Uterus (tissue), 4 donors: ENCODE measurements around the gene WDR46. TPM values are rescaled to one million over a fixed set of nuclear protein-coding genes. Genes with fewer than 3 reads are reported as not detected.

Experiments
- DNase-seq, 2 donors: peaks; one replicate each; pipeline ENCODE4 v3.0.0-alpha.2; 2019 to 2020
- H3K27ac ChIP-seq, 2 donors: fragments of 200-600 bp; sonication (generic); 1 replicate in 1 of 2; 2 replicates in 1 of 2; pipeline ENCODE4 v1.5.1; 2016 to 2018
- H3K27me3 ChIP-seq, 2 donors: fragments of 200-600 bp; sonication (generic); one replicate each; pipeline ENCODE4 v1.5.1; 2018 to 2019; ENCODE audit warnings: control low read depth in 1 of 2
- H3K36me3 ChIP-seq, 2 donors: fragments of 200-600 bp; sonication (generic); one replicate each; pipeline ENCODE4 v1.5.1; 2019; ENCODE audit warnings: control low read depth in 1 of 2
- H3K4me1 ChIP-seq, 2 donors: fragments of 200-600 bp; sonication (generic); one replicate each; pipeline ENCODE4 v1.5.1; 2018 to 2019; ENCODE audit warnings: control low read depth in 1 of 2
- H3K4me3 ChIP-seq, 2 donors: fragments of 200-600 bp; sonication (generic); 1 replicate in 1 of 2; 2 replicates in 1 of 2; pipeline ENCODE4 v1.5.1; 2018 to 2019; ENCODE audit warnings: mild to moderate bottlenecking in 1 of 2
- H3K9me3 ChIP-seq, 2 donors: fragments of 200-600 bp; sonication (generic); one replicate each; pipeline ENCODE4 v1.5.1; 2019; ENCODE audit warnings: control low read depth in 1 of 2
- POLR2A ChIP-seq, 2 donors: fragments of 450-650 bp; IDR thresholded peaks; one replicate each; pipeline ENCODE4 v1.6.1; 2016; ENCODE audit warnings: antibody characterized with exemption in 2 of 2, mild to moderate bottlenecking in 1 of 2, moderate library complexity in 1 of 2
- intact Hi-C: fragments of 100-400 bp; cut with DNase I; formaldehyde crosslinking; loops from one replicate; pipeline ENCODE4 v1.15.1; 2023; ENCODE audit warnings: low total_unique reads
- total RNA-seq, 4 donors: library from RNA; depleted of rRNA in 3 of 4; stranded (reverse); fragments of >200 nt in 3 of 4; gene quantifications; one replicate each; pipeline versions ENCODE4 v1.1.0 to v1.2.4, GENCODE V29; 2014 to 2023
- TF ChIP-seq, protein P1 (sequence below), 4 experiments: fragments of 200-600 bp in 2 of 4; fragments of 450-650 bp in 2 of 4; sonication (generic) in 2 of 4; IDR thresholded peaks; one replicate each; pipeline ENCODE4 v1.5.1; 2016 to 2019; ENCODE audit warnings: antibody characterized with exemption in 4 of 4, mild to moderate bottlenecking in 2 of 4, moderate library complexity in 1 of 4
- donor health status: DM: yes; HTN: yes; CAD: no.

WDR46 gene
- total RNA-seq, 4 donors from 2014 or later, result 17.9 to 60.3 (median 31.7) TPM

DNA sequence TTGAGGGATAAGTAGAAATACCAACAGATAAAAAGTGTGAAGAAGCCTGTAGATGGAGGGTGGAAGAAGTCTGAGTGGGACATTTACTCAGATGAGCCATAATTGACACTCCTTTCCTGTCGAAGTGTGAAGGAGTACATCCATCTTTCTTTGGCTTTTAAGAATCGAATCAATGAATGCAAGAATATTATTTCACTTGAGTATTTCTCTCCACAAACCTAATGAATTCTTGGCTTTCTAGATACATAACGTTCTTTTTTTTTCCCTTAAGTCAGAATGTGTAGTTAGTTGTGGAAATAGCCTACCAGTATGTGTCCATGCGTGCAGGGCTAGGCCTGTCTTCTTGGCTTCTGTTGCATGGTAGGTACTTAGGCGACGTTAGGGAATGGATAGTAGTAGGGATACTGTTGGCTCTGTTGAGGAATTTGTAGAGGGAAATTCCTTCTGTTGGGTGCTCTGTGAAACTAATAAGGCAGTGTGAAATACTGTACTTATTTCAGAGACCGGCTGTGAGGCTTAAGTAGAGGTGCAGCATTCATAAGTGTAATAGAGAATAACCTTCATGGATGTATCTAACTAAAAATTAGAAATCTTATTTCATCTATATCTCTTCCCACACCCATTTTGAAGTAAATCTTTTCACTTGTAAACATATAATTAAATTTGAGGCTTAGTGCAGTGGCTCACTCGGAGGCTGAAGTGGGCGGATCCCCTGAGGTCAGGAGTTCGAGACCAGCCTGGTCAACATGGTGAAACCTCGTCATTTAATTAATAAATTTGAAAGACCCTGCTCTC, 15.7 kb downstream of the WDR46 start:
- no peak for DNase-seq
- intact Hi-C loops, result no loop called here
- Histone ChIP-seq H3K27me3 (no peaks in the 10 kb centered on the region), H3K9me3 (no peaks in the 10 kb centered on the region), H3K36me3 (no peaks in the 10 kb centered on the region), H3K4me1 (peaks cover 5 to 7% of the 10 kb centered on the region in 2 donors), H3K27ac (peak overlapping the region in 1 of 2 donors; percentile 40), H3K4me3 (no peak overlapping the region)
- TF ChIP-seq, protein P1, sequence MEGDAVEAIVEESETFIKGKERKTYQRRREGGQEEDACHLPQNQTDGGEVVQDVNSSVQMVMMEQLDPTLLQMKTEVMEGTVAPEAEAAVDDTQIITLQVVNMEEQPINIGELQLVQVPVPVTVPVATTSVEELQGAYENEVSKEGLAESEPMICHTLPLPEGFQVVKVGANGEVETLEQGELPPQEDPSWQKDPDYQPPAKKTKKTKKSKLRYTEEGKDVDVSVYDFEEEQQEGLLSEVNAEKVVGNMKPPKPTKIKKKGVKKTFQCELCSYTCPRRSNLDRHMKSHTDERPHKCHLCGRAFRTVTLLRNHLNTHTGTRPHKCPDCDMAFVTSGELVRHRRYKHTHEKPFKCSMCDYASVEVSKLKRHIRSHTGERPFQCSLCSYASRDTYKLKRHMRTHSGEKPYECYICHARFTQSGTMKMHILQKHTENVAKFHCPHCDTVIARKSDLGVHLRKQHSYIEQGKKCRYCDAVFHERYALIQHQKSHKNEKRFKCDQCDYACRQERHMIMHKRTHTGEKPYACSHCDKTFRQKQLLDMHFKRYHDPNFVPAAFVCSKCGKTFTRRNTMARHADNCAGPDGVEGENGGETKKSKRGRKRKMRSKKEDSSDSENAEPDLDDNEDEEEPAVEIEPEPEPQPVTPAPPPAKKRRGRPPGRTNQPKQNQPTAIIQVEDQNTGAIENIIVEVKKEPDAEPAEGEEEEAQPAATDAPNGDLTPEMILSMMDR (IDR thresholded peaks at IDR 0.05), result no peak
- TF ChIP-seq POLR2A (IDR thresholded peaks at IDR 0.05), result no peak

DNA sequence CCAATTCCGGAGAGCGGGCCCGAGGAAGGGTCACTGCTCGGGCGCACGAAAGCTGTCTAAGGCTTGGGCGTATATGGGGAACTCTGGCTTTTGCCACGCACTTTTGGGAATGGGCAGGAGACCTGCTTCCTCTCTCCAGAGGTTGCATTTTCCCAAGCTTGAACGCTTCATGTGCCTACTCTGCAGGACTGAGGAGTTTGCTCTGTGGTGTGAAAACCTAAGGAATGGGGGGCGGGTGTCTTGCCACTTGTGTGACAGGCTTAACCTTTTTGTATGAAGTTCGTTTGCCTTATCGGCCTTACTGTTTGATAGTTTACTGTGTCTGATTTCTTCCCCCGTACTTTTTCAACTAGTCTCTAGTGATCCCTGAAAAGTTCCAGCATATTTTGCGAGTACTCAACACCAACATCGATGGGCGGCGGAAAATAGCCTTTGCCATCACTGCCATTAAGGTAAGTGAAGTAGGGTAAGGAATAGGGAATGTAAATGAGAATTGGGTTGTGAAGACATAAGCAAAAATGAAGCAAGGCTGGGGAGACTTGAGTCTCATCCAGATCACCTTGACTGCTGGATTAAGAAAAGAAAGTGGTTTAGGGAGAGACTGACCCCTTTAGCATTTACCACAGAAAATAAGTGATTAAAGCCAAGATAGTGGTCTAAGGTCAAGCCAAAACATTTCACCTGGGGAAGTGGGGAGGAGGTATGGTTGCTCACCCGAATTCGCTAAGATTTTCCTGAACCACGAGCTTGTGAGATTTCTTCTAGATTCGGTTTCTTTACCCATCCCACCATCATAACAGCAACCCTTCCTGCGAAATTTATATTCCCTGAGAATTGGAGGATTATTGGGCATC, 16.5 kb downstream of the WDR46 start:
- no peaks in the 10 kb centered on the region for H3K9me3 ChIP-seq
- intact Hi-C loops, result no loop called here
- peak overlapping the region; percentile 54 to 72 for H3K4me3 ChIP-seq
- peaks cover 5 to 7% of the 10 kb centered on the region in 2 donors for H3K4me1 ChIP-seq
- H3K27me3 ChIP-seq, result no peaks in the 10 kb centered on the region
- peak overlapping the region; percentile 40 to 94 for H3K27ac ChIP-seq
- no peak for DNase-seq
- TF ChIP-seq, protein P1 (IDR thresholded peaks at IDR 0.05), result no peak
- TF ChIP-seq POLR2A (IDR thresholded peaks at IDR 0.05), result no peak
- no peaks in the 10 kb centered on the region for H3K36me3 ChIP-seq

DNA sequence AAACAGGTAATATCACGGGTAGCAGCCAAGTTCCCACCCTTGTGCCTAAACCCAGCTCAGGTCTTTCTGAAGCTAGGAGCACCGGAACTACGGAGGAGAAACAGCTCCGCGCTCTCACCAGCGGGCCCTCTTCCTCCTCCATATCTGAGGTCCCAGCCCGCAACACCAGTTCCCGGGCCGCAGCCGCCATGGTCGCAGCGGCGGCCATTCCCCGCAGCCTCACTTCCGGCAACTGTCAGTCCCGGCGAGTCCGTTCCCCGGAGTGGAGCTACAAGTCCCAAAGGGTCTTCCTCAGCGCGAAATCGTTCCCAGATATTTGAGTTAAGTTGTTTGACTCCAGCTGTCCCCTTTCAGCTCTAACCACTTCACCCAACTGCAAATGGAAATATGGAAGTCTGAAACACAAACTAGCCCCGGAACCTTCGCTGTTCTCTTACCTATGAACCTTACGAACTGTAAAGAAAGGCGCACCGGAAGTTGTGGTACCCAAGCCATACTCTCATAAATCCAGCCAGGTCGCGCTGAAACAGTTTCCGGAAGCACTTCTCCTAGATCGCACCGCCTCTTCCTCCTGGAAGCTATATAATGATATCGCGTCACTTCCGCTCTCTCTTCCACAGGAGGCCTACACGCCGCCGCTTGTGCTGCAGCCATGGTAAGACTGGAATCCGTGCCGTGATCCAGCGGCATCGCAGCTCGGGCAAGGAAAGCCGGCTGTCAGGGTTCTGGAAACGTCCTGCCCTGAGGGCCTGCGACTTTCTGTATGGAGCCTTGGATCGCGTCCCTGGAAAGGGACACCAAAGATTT, 17.4 kb downstream of the WDR46 start, which contains the start of the genes RPS18 and VPS52:
Gene RPS18 (plus strand): TSS at position 608 of the 807 bp plus-strand sequence. CDS start 45 bp downstream, at position 653.
Gene VPS52 (minus strand): TSS at position 409 of the 807 bp plus-strand sequence. CDS start 201 bp downstream, at position 208.
- Histone ChIP-seq H3K4me3 (peak within 1 kb of the TSS; percentile 54 to 72), H3K4me1 (peaks cover 4 to 7% of the 10 kb centered on the region in 2 donors)
- intact Hi-C loops, result no loop called here

DNA sequence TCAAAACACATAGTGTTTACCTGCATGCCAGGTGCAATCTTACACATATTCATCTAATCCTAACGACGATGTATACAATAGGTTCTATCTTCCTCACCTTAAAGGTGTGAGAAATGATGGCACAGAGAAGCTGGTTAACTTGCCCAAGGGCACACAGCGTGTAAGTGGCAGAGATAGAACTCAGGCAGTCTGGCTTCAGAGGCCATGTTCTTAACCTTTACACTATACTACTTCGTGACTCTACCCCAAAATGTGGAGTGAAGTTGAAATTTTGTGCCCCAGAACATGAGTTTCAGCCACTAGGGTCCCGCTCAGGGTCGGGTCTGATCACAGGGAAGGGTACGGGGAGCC, 17.9 kb downstream of the WDR46 start:
- H3K4me1 ChIP-seq, result peaks cover 0 to 7% of the 10 kb centered on the region in 2 donors
- no peak for TF ChIP-seq POLR2A (IDR thresholded peaks at IDR 0.05)
- TF ChIP-seq, protein P1 (IDR thresholded peaks at IDR 0.05), result no peak
- no peaks in the 10 kb centered on the region for H3K9me3 ChIP-seq
- H3K27me3 ChIP-seq, result no peaks in the 10 kb centered on the region
- H3K4me3 ChIP-seq, result peak overlapping the region; percentile 54 to 72
- DNase-seq, result no peak
- no peaks in the 10 kb centered on the region for H3K36me3 ChIP-seq
- intact Hi-C loops, result no loop called here
- peak overlapping the region; percentile 87 to 94 for H3K27ac ChIP-seq

More for the DNA sequence above, 17.4 kb downstream of the WDR46 start, which contains the start of the genes RPS18 and VPS52:
- Histone ChIP-seq H3K27me3 (no peaks in the 10 kb centered on the region), H3K27ac (peak within 1 kb of the TSS; percentile 87 to 94), H3K9me3 (no peaks in the 10 kb centered on the region), H3K36me3 (no peaks in the 10 kb centered on the region)
- peak; percentile 91 to 98 for DNase-seq
- TF ChIP-seq POLR2A (IDR thresholded peaks at IDR 0.05), result peak; percentile 94 to 97
- TF ChIP-seq, protein P1 (IDR thresholded peaks at IDR 0.05), result peak in 1 of 4 experiments; percentile 7
